HG03565 (cell line): ENCODE results near the gene HIBADH.

Experiments used
- ATAC-seq: cut with Tn5 transposase; IDR thresholded peaks from one replicate; pipeline ENCODE4 v1.9.1; 2021; ENCODE audit warnings: mild to moderate bottlenecking, moderate library complexity; ENCODE audit not compliant: unreplicated experiment

Gene HIBADH

GRCh38 chr7:27553273-27553672 is 109.4 kb downstream of the HIBADH start:
- ATAC-seq: no peak

GRCh38 chr7:27551803-27552400 is 110.8 kb downstream of the HIBADH start:
- no peak for ATAC-seq

GRCh38 chr7:27549606-27550005 is 113.1 kb downstream of the HIBADH start:
- no peak for ATAC-seq

- no peak for ATAC-seq
These were observed 114.4 kb downstream of the HIBADH start for GRCh38 chr7:27548304-27548703.

GRCh38 chr7:27547401-27547800 is 115.3 kb downstream of the HIBADH start:
- no peak for ATAC-seq

GRCh38 chr7:27546610-27547009 is 116.1 kb downstream of the HIBADH start:
- ATAC-seq: no peak

GRCh38 chr7:27535795-27536194 is 126.9 kb downstream of the HIBADH start:
- ATAC-seq: no peak

GRCh38 chr7:27533652-27534081 is 129.0 kb downstream of the HIBADH start:
- no peak for ATAC-seq

- no peak for ATAC-seq
These were observed 130.4 kb downstream of the HIBADH start for GRCh38 chr7:27532314-27532713.

- ATAC-seq: no peak
These were observed 135.4 kb downstream of the HIBADH start for GRCh38 chr7:27527348-27527714.

- no peak for ATAC-seq
These were observed 135.9 kb downstream of the HIBADH start for GRCh38 chr7:27526611-27527347.

- no peak for ATAC-seq
These were observed 136.6 kb downstream of the HIBADH start for GRCh38 chr7:27526131-27526530.

- no peak for ATAC-seq
These were observed 139.4 kb downstream of the HIBADH start for GRCh38 chr7:27523321-27523720.

- ATAC-seq: no peak
These were observed 140.1 kb downstream of the HIBADH start for GRCh38 chr7:27522566-27522965.

GRCh38 chr7:27520815-27521790 is 141.6 kb downstream of the HIBADH start:
- no peak for ATAC-seq

- ATAC-seq: no peak
These were observed 142.8 kb downstream of the HIBADH start for GRCh38 chr7:27519793-27520469.

GRCh38 chr7:27518561-27519350 is 143.9 kb downstream of the HIBADH start:
- ATAC-seq: no peak

GRCh38 chr7:27516421-27516820 is 146.3 kb downstream of the HIBADH start:
- ATAC-seq: no peak

GRCh38 chr7:27515933-27516332 is 146.8 kb downstream of the HIBADH start:
- ATAC-seq: no peak

GRCh38 chr7:27514861-27515260 is 147.8 kb downstream of the HIBADH start:
- no peak for ATAC-seq
